T1000 (cell line): Measurements from ENCODE around the gene TRAK1.

Source experiments
- DNase-seq: peaks from one replicate; lab custom pipeline; 2025; ENCODE audit warnings: mixed read lengths; lab: John Stamatoyannopoulos, UW

Gene TRAK1

GRCh38 chr3:42177801-42178150, 86.6 kb downstream of the TRAK1 start:
- DNase-seq = no peak

GRCh38 chr3:42179110-42179725, 88.1 kb downstream of the TRAK1 start:
- DNase-seq = peak; percentile 63

- DNase-seq = no peak
Observed at GRCh38 chr3:42180901-42181300, 89.7 kb downstream of the TRAK1 start.

GRCh38 chr3:42182555-42182954, 91.4 kb downstream of the TRAK1 start:
- no peak for DNase-seq

GRCh38 chr3:42183991-42184632, 93.0 kb downstream of the TRAK1 start:
- DNase-seq = no peak

GRCh38 chr3:42184651-42185443, 93.7 kb downstream of the TRAK1 start:
- DNase-seq = no peak

- DNase-seq = no peak
Observed at GRCh38 chr3:42187936-42188335, 96.8 kb downstream of the TRAK1 start.

- no peak for DNase-seq
Observed at GRCh38 chr3:42188376-42188775, 97.2 kb downstream of the TRAK1 start.

- DNase-seq = no peak
Observed at GRCh38 chr3:42189001-42189460, 97.9 kb downstream of the TRAK1 start.

GRCh38 chr3:42189736-42190135, 98.6 kb downstream of the TRAK1 start:
- no peak for DNase-seq

- DNase-seq = peak; percentile 23
Observed at GRCh38 chr3:42190701-42191442, 99.7 kb downstream of the TRAK1 start.

- no peak for DNase-seq
Observed at GRCh38 chr3:42191443-42191747, 100.2 kb downstream of the TRAK1 start.

- DNase-seq = no peak
Observed at GRCh38 chr3:42192334-42193200, 101.4 kb downstream of the TRAK1 start.

GRCh38 chr3:42194943-42195510, 103.9 kb downstream of the TRAK1 start:
- no peak for DNase-seq

GRCh38 chr3:42195879-42196330, 104.7 kb downstream of the TRAK1 start:
- no peak for DNase-seq

- no peak for DNase-seq
Observed at GRCh38 chr3:42198709-42199108, 107.6 kb downstream of the TRAK1 start.

GRCh38 chr3:42202217-42202865, 111.2 kb downstream of the TRAK1 start:
- DNase-seq = no peak

GRCh38 chr3:42204867-42205599, 113.9 kb downstream of the TRAK1 start:
- DNase-seq = no peak

GRCh38 chr3:42205800-42206514, 114.8 kb downstream of the TRAK1 start:
- DNase-seq = no peak
